ENCODE data around the gene C5orf52.

DNA sequence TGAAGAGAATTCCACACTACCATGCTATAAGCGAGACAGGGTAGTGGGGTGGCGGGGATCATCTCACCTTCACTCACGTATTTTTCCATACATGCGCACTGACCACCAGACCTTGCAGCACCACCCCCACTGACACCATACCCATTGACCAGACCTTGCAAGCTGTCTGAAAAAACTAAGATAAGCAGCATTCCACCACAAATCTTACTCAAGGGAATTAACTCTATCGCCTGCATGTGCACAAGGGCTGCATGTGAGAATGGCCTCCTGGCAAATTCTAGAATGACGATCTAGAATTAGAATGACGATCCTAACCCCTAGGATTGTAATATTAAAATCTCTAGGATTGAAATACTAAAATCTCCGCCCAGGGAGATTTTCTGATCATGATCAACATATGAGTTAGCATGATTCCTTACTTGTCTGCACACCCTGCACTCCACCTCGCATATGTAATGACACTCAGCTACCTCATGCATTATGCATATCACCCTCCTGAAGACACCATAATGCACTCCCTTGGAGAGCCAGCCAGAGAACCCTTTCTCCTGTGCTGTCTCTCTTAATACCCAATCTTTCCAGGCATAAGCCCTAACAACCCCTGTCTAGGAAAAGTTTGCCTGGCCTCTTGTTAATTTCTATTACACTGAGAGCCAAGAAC lies 30.8 kb upstream of the C5orf52 start:
- TF ChIP-seq EZH2 (IDR thresholded peaks at IDR 0.05; ENCODE audit: borderline replicate concordance) (no peak), EZH2phosphoT487 (IDR thresholded peaks at IDR 0.05; ENCODE audit: low read depth, severe bottlenecking, unreplicated experiment) (no peak)
- TF ChIP-seq, protein P1, sequence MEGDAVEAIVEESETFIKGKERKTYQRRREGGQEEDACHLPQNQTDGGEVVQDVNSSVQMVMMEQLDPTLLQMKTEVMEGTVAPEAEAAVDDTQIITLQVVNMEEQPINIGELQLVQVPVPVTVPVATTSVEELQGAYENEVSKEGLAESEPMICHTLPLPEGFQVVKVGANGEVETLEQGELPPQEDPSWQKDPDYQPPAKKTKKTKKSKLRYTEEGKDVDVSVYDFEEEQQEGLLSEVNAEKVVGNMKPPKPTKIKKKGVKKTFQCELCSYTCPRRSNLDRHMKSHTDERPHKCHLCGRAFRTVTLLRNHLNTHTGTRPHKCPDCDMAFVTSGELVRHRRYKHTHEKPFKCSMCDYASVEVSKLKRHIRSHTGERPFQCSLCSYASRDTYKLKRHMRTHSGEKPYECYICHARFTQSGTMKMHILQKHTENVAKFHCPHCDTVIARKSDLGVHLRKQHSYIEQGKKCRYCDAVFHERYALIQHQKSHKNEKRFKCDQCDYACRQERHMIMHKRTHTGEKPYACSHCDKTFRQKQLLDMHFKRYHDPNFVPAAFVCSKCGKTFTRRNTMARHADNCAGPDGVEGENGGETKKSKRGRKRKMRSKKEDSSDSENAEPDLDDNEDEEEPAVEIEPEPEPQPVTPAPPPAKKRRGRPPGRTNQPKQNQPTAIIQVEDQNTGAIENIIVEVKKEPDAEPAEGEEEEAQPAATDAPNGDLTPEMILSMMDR (IDR thresholded peaks at IDR 0.05; ENCODE audit: poor library complexity): no peak

All from hepatocyte (in vitro differentiated cells).